ENCODE measurements around the gene CRISPLD2. TPM values are rescaled to one million over a fixed set of nuclear protein-coding genes. Genes with fewer than 3 reads are reported as not detected.

Gene CRISPLD2
- total and polyA plus RNA-seq, 9 of the 15 experiments (the other 6 are each of a cell fraction or from before 2014, with no cell fraction given): 0.03 to 0.24 (median 0.04) TPM; not detected in 4

DNA sequence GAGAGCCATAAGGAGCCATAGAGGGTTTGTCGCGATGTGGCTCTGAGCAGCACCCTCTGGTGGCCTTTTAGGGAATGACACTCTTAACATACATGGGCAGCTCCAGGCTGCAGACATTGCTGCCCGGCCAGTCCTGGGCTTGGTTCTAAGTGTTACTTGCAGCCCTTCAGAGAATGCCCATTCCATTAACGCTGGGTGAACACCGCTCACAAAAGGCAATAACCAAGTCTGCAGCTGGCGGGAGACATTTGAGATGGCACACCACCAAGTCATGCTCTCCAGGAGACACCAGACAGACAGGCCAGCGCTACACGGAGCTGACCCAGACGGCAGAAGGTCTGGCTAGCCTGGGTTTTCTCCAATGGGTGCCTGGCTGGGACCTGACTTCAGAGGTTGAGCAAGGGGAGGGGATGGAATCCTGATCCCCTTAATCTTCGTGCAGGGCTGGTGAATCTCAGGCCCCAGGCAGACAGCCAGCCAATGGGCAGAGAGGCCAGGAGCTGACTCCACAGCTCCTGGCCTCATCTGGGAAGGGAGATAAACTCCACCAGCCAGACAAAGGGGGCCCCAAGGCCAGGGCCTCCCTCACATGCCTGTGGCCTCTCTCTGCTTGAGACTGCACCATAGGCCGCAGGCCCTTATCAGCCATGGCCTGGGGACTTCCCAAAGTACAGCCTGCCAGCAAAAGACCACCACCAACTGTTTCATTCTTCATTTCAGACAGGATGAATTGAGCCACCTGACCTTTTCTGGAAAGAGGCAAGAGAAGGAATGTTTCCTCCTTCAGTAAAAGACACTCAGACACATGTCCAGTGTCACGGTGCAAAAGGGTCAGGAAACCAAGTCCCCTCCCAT lies 132.8 kb downstream of the CRISPLD2 start (continued):
- no peak for TF ChIP-seq ZNF407 (IDR thresholded peaks at IDR 0.05; ENCODE audit: low read depth)
- no peak for TF ChIP-seq POLR2H (tag; IDR thresholded peaks at IDR 0.05; ENCODE audit: low read depth)
- no peak for TF ChIP-seq HOMEZ (CRISPR knock-in tag; IDR thresholded peaks at IDR 0.05)
- TF ChIP-seq, protein P1, sequence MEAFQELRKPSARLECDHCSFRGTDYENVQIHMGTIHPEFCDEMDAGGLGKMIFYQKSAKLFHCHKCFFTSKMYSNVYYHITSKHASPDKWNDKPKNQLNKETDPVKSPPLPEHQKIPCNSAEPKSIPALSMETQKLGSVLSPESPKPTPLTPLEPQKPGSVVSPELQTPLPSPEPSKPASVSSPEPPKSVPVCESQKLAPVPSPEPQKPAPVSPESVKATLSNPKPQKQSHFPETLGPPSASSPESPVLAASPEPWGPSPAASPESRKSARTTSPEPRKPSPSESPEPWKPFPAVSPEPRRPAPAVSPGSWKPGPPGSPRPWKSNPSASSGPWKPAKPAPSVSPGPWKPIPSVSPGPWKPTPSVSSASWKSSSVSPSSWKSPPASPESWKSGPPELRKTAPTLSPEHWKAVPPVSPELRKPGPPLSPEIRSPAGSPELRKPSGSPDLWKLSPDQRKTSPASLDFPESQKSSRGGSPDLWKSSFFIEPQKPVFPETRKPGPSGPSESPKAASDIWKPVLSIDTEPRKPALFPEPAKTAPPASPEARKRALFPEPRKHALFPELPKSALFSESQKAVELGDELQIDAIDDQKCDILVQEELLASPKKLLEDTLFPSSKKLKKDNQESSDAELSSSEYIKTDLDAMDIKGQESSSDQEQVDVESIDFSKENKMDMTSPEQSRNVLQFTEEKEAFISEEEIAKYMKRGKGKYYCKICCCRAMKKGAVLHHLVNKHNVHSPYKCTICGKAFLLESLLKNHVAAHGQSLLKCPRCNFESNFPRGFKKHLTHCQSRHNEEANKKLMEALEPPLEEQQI (IDR thresholded peaks at IDR 0.05): no peak; the same call in 1 of the 2 replicates
- no peak for TF ChIP-seq TOE1 (IDR thresholded peaks at IDR 0.05; ENCODE audit: borderline replicate concordance)
- no peak for TF ChIP-seq TOE1 (CRISPR knock-in tag; IDR thresholded peaks at IDR 0.05; ENCODE audit: borderline replicate concordance, low read depth)
- peak; percentile 98 to 99 for TF ChIP-seq KDM1A (IDR thresholded peaks at IDR 0.05)
- no peak for TF ChIP-seq ASH1L (IDR thresholded peaks at IDR 0.05; ENCODE audit: borderline replicate concordance, low read depth, partially characterized antibody)
- no peak for TF ChIP-seq ZNF778 (CRISPR knock-in tag; IDR thresholded peaks at IDR 0.05)
- peak in 1 of 2 experiments; percentile 77; a peak in 2 of 4 replicates for TF ChIP-seq ARNT (IDR thresholded peaks at IDR 0.05)
- TF ChIP-seq DPF2 (IDR thresholded peaks at IDR 0.05): peak; percentile 95
- TF ChIP-seq CHD4 (IDR thresholded peaks at IDR 0.05; ENCODE audit: insufficient read depth, insufficient replicate concordance, low read depth, low read length, poor library complexity, severe bottlenecking): peak; percentile 28
- 0 out of 2 replicates have a peak, but pooled peaks have one; percentile 26 for TF ChIP-seq CBX5 (IDR thresholded peaks at IDR 0.05; ENCODE audit: borderline replicate concordance, low read depth)
- peak; percentile 97 for TF ChIP-seq LEF1 (IDR thresholded peaks at IDR 0.05)
- peak; percentile 45; the same call in 1 of the 2 replicates for TF ChIP-seq POLR2G (IDR thresholded peaks at IDR 0.05; ENCODE audit: low read depth, low read length)
